ENCODE results near the gene IFIT3. TPM values are rescaled to one million over a fixed set of nuclear protein-coding genes. Genes with fewer than 3 reads are reported as not detected.
"Not testable (repeated sequence)": the region's sequence is repeated elsewhere in the genome, so short reads cannot be mapped to it uniquely, and the experiment has no call there.

The IFIT3 gene
- total RNA-seq, 2 donors from 2014 or later, result 5.4 to 10.3 TPM

DNA sequence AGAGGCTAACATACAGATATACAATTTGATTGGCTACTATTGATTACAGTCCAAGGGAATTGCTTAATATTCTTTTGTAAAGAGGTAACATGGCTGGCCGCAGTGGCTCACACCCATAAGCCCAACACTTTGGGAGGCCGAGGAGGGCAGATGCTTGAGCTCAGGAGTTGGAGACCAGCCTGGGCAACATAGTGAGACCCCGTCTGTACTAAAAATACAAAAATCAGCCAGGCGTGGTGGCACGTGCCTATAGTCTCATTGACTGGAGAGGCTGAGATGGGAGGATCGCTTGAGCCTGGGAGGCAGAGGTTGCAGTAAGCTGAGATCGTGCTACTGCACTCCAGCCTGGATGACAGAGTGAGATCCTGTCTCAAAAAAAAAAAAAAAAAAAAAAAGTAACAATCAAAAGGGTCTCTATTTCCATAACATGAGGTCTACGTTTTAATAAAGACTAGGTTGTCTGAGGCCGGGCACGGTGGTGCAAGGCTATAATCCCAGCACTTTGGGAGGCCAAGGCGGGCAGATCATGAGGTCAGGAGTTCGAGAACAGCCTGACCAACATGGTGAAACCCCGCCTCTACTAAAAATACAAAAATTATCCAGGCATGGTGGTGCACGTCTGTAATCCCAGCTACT, 3.8 kb downstream of the IFIT3 start:
- ATAC-seq; H3K36me3 Mint-ChIP-seq (ENCODE audit: low read depth): not testable (repeated sequence)

DNA sequence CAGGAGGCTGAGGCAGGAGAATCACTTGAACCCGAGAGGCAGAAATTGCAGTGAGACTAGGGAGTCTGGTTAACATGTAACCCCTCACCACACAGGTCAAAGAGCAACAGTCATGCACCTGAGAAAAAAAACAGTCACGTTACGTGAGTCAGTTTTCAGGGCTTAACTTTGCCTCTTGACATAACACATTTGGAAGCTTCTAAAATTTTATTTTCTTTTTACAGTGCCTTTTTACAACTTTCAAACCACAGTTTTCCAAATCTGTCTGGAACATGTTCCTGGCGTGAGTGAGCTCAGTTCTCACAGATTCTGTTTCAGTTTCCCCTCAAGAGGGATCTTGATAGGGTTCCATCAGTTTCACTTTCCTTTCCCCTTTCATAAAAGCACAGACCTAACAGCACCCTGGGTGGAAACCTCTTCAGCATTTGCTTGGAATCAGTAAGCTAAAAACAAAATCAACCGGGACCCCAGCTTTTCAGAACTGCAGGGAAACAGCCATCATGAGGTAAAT, 4.4 kb downstream of the IFIT3 start:
- ATAC-seq (no peak), DNase-seq (no peak)
- peaks cover 64% of the 10 kb centered on the region for H3K4me1 Mint-ChIP-seq
- H3K4me3 Mint-ChIP-seq, result peak overlapping the region; percentile 88
- peak overlapping the region; percentile 97 for H3K27ac Mint-ChIP-seq
- H3K27me3 Mint-ChIP-seq, result no peaks in the 10 kb centered on the region
- H3K36me3 Mint-ChIP-seq (ENCODE audit: low read depth), result peaks cover 2% of the 10 kb centered on the region
- H3K9me3 ChIP-seq (ENCODE audit: control insufficient read depth, low read length, poor library complexity, severe bottlenecking), result no peaks in the 10 kb centered on the region

More for the DNA sequence above, 3.8 kb downstream of the IFIT3 start:
- peaks cover 63% of the 10 kb centered on the region for H3K4me1 Mint-ChIP-seq
- peak overlapping the region; percentile 97 for H3K27ac Mint-ChIP-seq
- DNase-seq; H3K27me3 Mint-ChIP-seq; H3K9me3 ChIP-seq (ENCODE audit: control insufficient read depth, low read length, poor library complexity, severe bottlenecking): not testable (repeated sequence)
- peak overlapping the region; percentile 88 for H3K4me3 Mint-ChIP-seq

- H3K9me3 ChIP-seq (ENCODE audit: control insufficient read depth, low read length, poor library complexity, severe bottlenecking), result no peaks in the 10 kb centered on the region
- ATAC-seq (no peak), DNase-seq (no peak)
- H3K4me1 Mint-ChIP-seq, result peaks cover 49% of the 10 kb centered on the region
- H3K27ac Mint-ChIP-seq, result peak overlapping the region; percentile 97
- no peaks in the 10 kb centered on the region for H3K27me3 Mint-ChIP-seq
- H3K4me3 Mint-ChIP-seq, result peak overlapping the region; percentile 67
- peaks cover 11% of the 10 kb centered on the region for H3K36me3 Mint-ChIP-seq (ENCODE audit: low read depth)
These were observed 7.4 kb downstream of the IFIT3 start for GRCh38 chr10:89335226-89335625.

DNA sequence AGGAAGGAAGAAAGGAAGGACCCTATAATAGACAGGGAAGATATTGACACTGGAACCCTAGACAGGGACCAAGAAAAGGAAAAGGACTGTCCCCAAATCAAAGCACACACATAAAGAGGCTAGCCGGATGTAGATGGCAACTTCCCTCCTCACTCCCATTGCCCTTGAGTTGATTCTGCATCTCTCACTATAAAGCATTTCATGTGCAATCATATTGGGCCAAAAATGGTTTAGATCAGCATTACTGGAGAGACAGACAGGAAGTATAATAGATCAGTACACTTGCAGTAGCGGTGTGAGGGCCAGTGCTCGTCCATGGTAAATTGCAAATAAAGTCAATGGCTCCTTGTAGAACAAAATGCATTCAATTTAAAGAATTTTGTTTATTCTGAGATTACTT, 8.4 kb downstream of the IFIT3 start:
- no peaks in the 10 kb centered on the region for H3K9me3 ChIP-seq (ENCODE audit: control insufficient read depth, low read length, poor library complexity, severe bottlenecking)
- peaks cover 44% of the 10 kb centered on the region for H3K4me1 Mint-ChIP-seq
- no peak overlapping the region for H3K4me3 Mint-ChIP-seq
- H3K27me3 Mint-ChIP-seq, result no peaks in the 10 kb centered on the region
- H3K36me3 Mint-ChIP-seq (ENCODE audit: low read depth), result peaks cover 11% of the 10 kb centered on the region
- ATAC-seq (no peak), DNase-seq (no peak)
- H3K27ac Mint-ChIP-seq, result peak overlapping the region; percentile 97

DNA sequence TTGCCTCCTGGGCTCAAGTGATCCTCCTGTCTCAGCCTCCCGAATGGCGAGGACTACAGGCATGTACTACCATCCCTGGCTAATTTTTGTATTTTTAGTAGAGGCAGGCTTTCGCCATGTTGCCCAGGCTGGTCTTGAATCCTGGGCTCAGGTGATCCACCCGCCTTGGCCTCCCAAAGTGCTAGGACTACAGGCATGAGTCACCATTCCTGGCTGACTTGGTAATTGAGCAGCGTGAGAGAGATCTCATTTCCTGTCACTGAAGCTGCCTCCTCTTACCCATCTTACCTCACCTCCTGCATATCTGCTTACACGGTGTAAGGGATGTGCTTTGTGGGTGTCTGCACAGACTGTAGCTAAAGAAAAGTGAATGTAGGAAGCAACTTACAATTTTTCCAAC, 9.7 kb downstream of the IFIT3 start:
- peak overlapping the region; percentile 97 for H3K27ac Mint-ChIP-seq
- ATAC-seq, result peak; percentile 23

GRCh38 chr10:89338713-89339112, 10.9 kb downstream of the IFIT3 start:
- Mint-ChIP-seq H3K4me3 (no peak overlapping the region), H3K27me3 (no peaks in the 10 kb centered on the region), H3K4me1 (peaks cover 28% of the 10 kb centered on the region), H3K27ac (no peak overlapping the region), H3K36me3 (ENCODE audit: low read depth) (peaks cover 11% of the 10 kb centered on the region)
- ATAC-seq, result no peak
- H3K9me3 ChIP-seq (ENCODE audit: control insufficient read depth, low read length, poor library complexity, severe bottlenecking), result no peaks in the 10 kb centered on the region
- DNase-seq, result no peak

More for the DNA sequence above, 9.7 kb downstream of the IFIT3 start:
- Mint-ChIP-seq H3K4me1 (peaks cover 37% of the 10 kb centered on the region), H3K27me3 (no peaks in the 10 kb centered on the region), H3K36me3 (ENCODE audit: low read depth) (peaks cover 11% of the 10 kb centered on the region), H3K4me3 (no peak overlapping the region)
- H3K9me3 ChIP-seq (ENCODE audit: control insufficient read depth, low read length, poor library complexity, severe bottlenecking), result no peaks in the 10 kb centered on the region
- DNase-seq, result no peak

GRCh38 chr10:89339875-89340274, 12.1 kb downstream of the IFIT3 start:
- H3K4me1 Mint-ChIP-seq, result peaks cover 23% of the 10 kb centered on the region
- H3K36me3 Mint-ChIP-seq (ENCODE audit: low read depth), result peaks cover 11% of the 10 kb centered on the region
- no peak for ATAC-seq
- peak overlapping the region; percentile 32 for H3K27ac Mint-ChIP-seq
- DNase-seq, result no peak
- peak overlapping the region; percentile 25 for H3K4me3 Mint-ChIP-seq
- H3K9me3 ChIP-seq (ENCODE audit: control insufficient read depth, low read length, poor library complexity, severe bottlenecking), result no peaks in the 10 kb centered on the region
- no peaks in the 10 kb centered on the region for H3K27me3 Mint-ChIP-seq

DNA sequence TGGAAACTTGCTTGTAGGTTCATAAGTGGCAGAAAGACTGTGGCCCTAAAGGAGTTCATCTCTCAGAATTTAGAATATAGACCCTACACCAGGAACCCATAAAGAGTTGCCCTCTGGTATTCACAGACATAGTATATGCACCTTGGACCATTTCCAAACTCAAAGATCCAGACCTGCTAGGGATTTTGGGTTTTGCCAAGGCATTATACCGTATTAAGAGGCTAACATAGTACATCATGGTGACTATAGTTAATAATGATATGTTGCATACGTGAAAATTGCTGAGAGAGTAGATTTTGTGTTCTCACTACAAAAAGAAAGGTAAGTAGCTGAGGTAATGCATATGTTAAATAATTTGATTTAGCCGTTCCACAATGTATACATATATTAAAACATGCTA, 13.9 kb downstream of the IFIT3 start:
- no peak for ATAC-seq
- no peaks in the 10 kb centered on the region for H3K27me3 Mint-ChIP-seq
- H3K36me3 Mint-ChIP-seq (ENCODE audit: low read depth), result peaks cover 11% of the 10 kb centered on the region

DNA sequence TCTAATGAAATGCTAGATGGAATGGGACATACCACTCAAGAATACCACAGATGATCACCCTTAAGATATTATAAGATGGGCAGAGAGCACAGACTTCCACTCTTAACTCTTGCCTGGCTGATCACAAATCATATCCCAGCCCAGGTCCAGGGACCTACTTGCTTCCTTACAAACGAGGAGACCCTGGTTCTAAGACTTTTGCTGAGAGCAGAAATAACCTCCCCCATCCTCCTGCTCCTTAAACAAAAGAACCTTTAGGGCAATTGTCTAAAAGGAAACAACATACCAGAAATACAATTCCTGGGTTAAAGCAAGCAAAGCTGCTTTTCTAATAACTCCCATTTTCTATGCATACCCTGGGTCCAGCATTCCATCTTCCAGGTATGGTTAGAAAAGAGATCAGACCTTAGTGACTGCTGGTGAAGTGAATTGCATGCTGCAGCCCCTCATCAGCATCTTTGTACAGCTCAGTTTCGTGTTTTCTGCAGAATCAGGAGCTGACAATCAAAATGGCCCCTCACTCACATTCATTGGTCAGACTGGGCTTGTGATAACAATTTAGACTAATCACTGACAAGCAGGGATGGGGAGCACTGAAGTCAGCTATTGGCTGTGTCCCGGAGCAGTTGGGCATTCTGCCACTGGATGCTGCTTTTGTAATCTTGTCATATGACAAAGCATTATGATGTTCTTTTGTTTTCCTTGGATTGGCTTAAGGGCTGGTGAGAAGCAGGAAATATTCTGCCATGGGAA, 14.6 kb downstream of the IFIT3 start:
- Mint-ChIP-seq H3K27me3 (no peaks in the 10 kb centered on the region), H3K4me3 (no peak overlapping the region), H3K36me3 (ENCODE audit: low read depth) (peaks cover 11% of the 10 kb centered on the region)

More for the DNA sequence above, 13.9 kb downstream of the IFIT3 start:
- no peak overlapping the region for H3K4me3 Mint-ChIP-seq
- H3K4me1 Mint-ChIP-seq, result peaks cover 10% of the 10 kb centered on the region
- H3K27ac Mint-ChIP-seq, result no peak overlapping the region
- H3K9me3 ChIP-seq (ENCODE audit: control insufficient read depth, low read length, poor library complexity, severe bottlenecking), result no peaks in the 10 kb centered on the region
- no peak for DNase-seq

DNA sequence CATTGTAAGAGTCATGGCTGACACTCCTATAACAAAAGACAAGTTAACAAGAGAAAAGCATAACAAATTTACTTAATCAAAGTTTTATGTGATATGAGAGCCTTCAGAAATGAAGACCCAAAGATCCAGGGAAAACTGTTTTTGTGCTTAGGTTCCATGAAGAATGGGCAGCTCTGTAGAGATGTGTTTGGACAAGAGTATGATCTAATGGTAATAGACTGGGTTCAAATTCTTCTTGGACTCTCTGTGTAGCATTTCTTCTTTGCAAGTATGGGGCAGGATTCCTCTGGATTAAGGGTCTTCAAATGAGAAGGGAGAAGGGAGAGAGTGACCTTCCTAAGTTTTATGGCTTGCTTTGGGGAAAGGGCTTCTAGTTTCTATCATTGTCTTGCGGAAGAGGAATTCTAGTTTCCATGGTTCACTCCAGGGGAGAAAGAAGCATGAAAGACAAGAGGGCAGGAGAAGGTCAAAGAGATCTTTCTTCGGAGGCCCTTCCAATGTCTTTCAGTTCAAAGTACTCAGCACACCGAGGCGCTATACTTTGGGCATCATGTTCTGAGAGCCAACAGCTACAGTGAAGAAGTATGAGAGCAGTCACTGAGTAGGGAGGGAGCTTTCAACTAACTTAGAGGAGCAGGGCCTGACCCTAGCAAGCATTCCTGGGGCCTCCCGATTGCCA, 15.4 kb downstream of the IFIT3 start:
- no peaks in the 10 kb centered on the region for H3K9me3 ChIP-seq (ENCODE audit: control insufficient read depth, low read length, poor library complexity, severe bottlenecking)
- Mint-ChIP-seq H3K36me3 (ENCODE audit: low read depth) (peaks cover 11% of the 10 kb centered on the region), H3K4me1 (peaks cover 6% of the 10 kb centered on the region), H3K27me3 (no peaks in the 10 kb centered on the region), H3K27ac (no peak overlapping the region), H3K4me3 (no peak overlapping the region)
- no peak for ATAC-seq
- DNase-seq, result no peak

More for the DNA sequence above, 14.6 kb downstream of the IFIT3 start:
- H3K27ac Mint-ChIP-seq, result no peak overlapping the region
- ATAC-seq (no peak), DNase-seq (no peak)
- H3K4me1 Mint-ChIP-seq, result peaks cover 6% of the 10 kb centered on the region
- no peaks in the 10 kb centered on the region for H3K9me3 ChIP-seq (ENCODE audit: control insufficient read depth, low read length, poor library complexity, severe bottlenecking)

DNA sequence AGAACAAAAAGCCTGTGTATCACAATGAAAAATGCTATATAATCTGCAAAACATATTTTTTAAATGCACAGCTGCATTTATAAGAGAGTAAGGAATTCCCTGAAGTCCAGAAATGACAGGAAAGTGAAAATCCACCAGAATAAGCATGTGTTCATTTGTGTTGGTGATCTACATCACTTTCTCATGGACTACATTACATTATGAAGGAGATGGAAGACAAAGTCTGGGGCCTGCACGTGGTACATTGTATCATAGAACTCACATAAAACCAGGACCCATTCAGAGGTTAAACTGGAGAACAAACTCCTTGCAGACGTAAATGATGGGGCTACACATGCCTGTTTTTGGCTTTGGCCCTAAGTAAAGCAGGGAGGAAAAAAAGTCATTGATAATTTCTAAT, 16.4 kb downstream of the IFIT3 start:
- Mint-ChIP-seq H3K27me3 (no peaks in the 10 kb centered on the region), H3K27ac (no peak overlapping the region), H3K4me1 (peaks cover 6% of the 10 kb centered on the region), H3K36me3 (ENCODE audit: low read depth) (peaks cover 8% of the 10 kb centered on the region), H3K4me3 (no peak overlapping the region)
- no peak for DNase-seq
- ATAC-seq, result no peak
- no peaks in the 10 kb centered on the region for H3K9me3 ChIP-seq (ENCODE audit: control insufficient read depth, low read length, poor library complexity, severe bottlenecking)

GRCh38 chr10:89345367-89346000, 17.7 kb downstream of the IFIT3 start:
- Mint-ChIP-seq H3K36me3 (ENCODE audit: low read depth) (no peaks in the 10 kb centered on the region), H3K4me1 (peaks cover 7% of the 10 kb centered on the region)

More at GRCh38 chr10:89345367-89346000, 17.7 kb downstream of the IFIT3 start:
- no peaks in the 10 kb centered on the region for H3K27me3 Mint-ChIP-seq
- H3K27ac Mint-ChIP-seq, result no peak overlapping the region
- ATAC-seq (no peak), DNase-seq (no peak)
- no peaks in the 10 kb centered on the region for H3K9me3 ChIP-seq (ENCODE audit: control insufficient read depth, low read length, poor library complexity, severe bottlenecking)
- no peak overlapping the region for H3K4me3 Mint-ChIP-seq
